Panc1 (cell line): ENCODE results near the gene CRYAB. TPM values are rescaled to one million over a fixed set of nuclear protein-coding genes. Genes with fewer than 3 reads are reported as not detected.

ENCODE experiments used
- ATAC-seq: fragments of 200-7000 bp; cut with Tn5 transposase; 2 replicates; pipeline ENCODE4 v1.9.1; 2020; ENCODE audit warnings: mild to moderate bottlenecking, moderate library complexity
- BruUV-seq: library from RNA; stranded (reverse); fragments of 400-500 nt; replicated peaks from 2 replicates; lab custom pipeline; 2021; lab: Mats Ljungman, UMichigan
- CTCF ChIA-PET: fragments of 300-600 bp; sonication (Branson Sonifier 250); formaldehyde crosslinking; loops from one replicate; lab custom pipeline; 2022; ENCODE audit warnings: antibody characterized with exemption; lab: Charles Lee
- POLR2A ChIA-PET: fragments of 300-600 bp; sonication (Branson Sonifier 250); formaldehyde crosslinking; loops from one replicate; lab custom pipeline; 2022; ENCODE audit warnings: antibody characterized with exemption; lab: Charles Lee
- DNase-seq: peaks from one replicate; pipeline ENCODE4 v3.0.0-alpha.2; 2010; ENCODE audit warnings: low read depth, low spot score
- H3K27ac ChIP-seq: 2 replicates; pipeline ENCODE4 v1.5.1; 2011; ENCODE audit warnings: mild to moderate bottlenecking, low read length, inconsistent platforms
- H3K27me3 ChIP-seq: fragments of 200-500 bp; sonication (Bioruptor generic); 2 replicates; pipeline ENCODE4 v1.6.0; 2014; ENCODE audit warnings: low read length, inconsistent platforms; ENCODE audit not compliant: control insufficient read depth, insufficient read depth
- H3K36me3 ChIP-seq: fragments of 200-500 bp; sonication (Bioruptor generic); 2 replicates; pipeline ENCODE4 v1.5.1; 2014; ENCODE audit warnings: inconsistent platforms, mild to moderate bottlenecking, low read length, moderate library complexity; ENCODE audit not compliant: control insufficient read depth, insufficient read depth
- H3K4me1 ChIP-seq: 2 replicates; pipeline ENCODE4 v1.5.1; 2011; ENCODE audit warnings: inconsistent platforms, mild to moderate bottlenecking, low read length, moderate library complexity; ENCODE audit not compliant: control insufficient read depth, insufficient read depth
- H3K4me3 ChIP-seq, 2 experiments: 2 replicates each; pipeline ENCODE4 v1.5.1; 2011 to 2012; ENCODE audit warnings: low read depth in 2 of 2, low read length in 2 of 2, mild to moderate bottlenecking in 2 of 2, inconsistent platforms in 1 of 2, moderate library complexity in 1 of 2
- H3K9me3 ChIP-seq: fragments of 200-500 bp; sonication (Bioruptor generic); 2 replicates; pipeline ENCODE4 v1.5.1; 2014; ENCODE audit warnings: low read depth, mild to moderate bottlenecking, inconsistent platforms, low read length, moderate library complexity; ENCODE audit not compliant: control insufficient read depth, insufficient read depth
- POLR2AphosphoS5 ChIP-seq: IDR thresholded peaks from 2 replicates; pipeline ENCODE4 v1.6.1; 2012; ENCODE audit warnings: mild to moderate bottlenecking, low read depth, low read length, moderate library complexity
- SIN3A ChIP-seq: IDR thresholded peaks from 2 replicates; pipeline ENCODE4 v1.6.1; 2012; ENCODE audit warnings: low read depth, mild to moderate bottlenecking, low read length, moderate library complexity, borderline replicate concordance; ENCODE audit not compliant: insufficient read depth
- TCF7L2 ChIP-seq: IDR thresholded peaks from 2 replicates; pipeline ENCODE4 v1.6.1; 2011; ENCODE audit warnings: mild to moderate bottlenecking, low read depth, low read length, inconsistent platforms
- in situ Hi-C: cut with HindIII; loops from 2 replicates; pipeline ENCODE4 v1.10.0; 2016; ENCODE audit warnings: low sequenced_read_pairs, low pct_unique_long_range_greater_than_20kb
- intact Hi-C: fragments of 100-400 bp; cut with micrococcal nuclease; formaldehyde crosslinking; loops from one replicate; pipeline ENCODE4 v1.10.0; 2022; ENCODE audit not compliant: unreplicated experiment
- total RNA-seq: library from RNA; stranded (reverse); gene quantifications from one replicate; pipeline ENCODE4 v1.2.1, GENCODE V29; 2021; ENCODE audit not compliant: unreplicated experiment
- TF ChIP-seq, protein P1 (sequence below), 2 experiments: IDR thresholded peaks; 2 replicates each; pipeline ENCODE4 v1.6.1; 2011 to 2012; ENCODE audit warnings: low read depth in 2 of 2, control low read depth in 1 of 2, low read length in 1 of 2, mild to moderate bottlenecking in 1 of 2, moderate library complexity in 1 of 2; ENCODE audit not compliant: insufficient read depth in 1 of 2
- TF ChIP-seq, protein P2 (sequence below): fragments of 450-650 bp; IDR thresholded peaks from 2 replicates; pipeline ENCODE4 v1.5.1; 2017; ENCODE audit warnings: mild to moderate bottlenecking

The CRYAB gene
- total RNA-seq, 1 experiment from 2014 or later: 0.59 TPM

DNA sequence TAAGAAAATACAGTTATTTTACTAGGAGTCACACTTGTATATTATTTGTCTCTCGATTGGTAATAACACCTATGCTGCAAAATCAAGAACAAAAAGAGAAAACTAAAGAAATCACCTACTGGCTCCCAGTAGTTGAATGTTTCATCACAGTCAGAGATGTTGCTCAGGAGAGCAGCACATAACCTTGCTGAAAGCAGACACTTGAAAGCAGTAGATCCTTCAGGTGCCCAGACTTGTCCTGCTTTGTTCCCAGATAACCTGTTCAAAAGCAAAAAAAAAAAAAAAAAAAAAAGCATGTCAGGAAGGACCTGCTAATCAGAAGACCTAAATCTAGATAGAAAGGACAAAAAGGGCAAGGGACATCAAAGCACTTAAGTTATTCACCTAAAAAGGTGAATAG is 41.5 kb downstream of the CRYAB start:
- no TSS peak for BruUV-seq
- no peak for ATAC-seq
- CTCF ChIA-PET: interaction anchor here (0.6 kb wide), 1 partner anchor 85 kb away, joined by 6 read pairs; no protein-coding TSS in a partner anchor
- Histone ChIP-seq H3K4me3 (no peak overlapping the region), H3K4me1 (peaks cover 13% of the 10 kb centered on the region), H3K9me3 (no peaks in the 10 kb centered on the region), H3K27ac (no peak overlapping the region), H3K27me3 (no peaks in the 10 kb centered on the region), H3K36me3 (peaks cover 6% of the 10 kb centered on the region)
- in situ Hi-C loops: no loop called here
- intact Hi-C loops: loop anchor here (10.0 kb wide), 1 partner anchor 115 kb away; no protein-coding TSS in a partner anchor
- no peak for DNase-seq
- no peak for TF ChIP-seq POLR2AphosphoS5
- no peak for TF ChIP-seq SIN3A
- TF ChIP-seq, protein P1, sequence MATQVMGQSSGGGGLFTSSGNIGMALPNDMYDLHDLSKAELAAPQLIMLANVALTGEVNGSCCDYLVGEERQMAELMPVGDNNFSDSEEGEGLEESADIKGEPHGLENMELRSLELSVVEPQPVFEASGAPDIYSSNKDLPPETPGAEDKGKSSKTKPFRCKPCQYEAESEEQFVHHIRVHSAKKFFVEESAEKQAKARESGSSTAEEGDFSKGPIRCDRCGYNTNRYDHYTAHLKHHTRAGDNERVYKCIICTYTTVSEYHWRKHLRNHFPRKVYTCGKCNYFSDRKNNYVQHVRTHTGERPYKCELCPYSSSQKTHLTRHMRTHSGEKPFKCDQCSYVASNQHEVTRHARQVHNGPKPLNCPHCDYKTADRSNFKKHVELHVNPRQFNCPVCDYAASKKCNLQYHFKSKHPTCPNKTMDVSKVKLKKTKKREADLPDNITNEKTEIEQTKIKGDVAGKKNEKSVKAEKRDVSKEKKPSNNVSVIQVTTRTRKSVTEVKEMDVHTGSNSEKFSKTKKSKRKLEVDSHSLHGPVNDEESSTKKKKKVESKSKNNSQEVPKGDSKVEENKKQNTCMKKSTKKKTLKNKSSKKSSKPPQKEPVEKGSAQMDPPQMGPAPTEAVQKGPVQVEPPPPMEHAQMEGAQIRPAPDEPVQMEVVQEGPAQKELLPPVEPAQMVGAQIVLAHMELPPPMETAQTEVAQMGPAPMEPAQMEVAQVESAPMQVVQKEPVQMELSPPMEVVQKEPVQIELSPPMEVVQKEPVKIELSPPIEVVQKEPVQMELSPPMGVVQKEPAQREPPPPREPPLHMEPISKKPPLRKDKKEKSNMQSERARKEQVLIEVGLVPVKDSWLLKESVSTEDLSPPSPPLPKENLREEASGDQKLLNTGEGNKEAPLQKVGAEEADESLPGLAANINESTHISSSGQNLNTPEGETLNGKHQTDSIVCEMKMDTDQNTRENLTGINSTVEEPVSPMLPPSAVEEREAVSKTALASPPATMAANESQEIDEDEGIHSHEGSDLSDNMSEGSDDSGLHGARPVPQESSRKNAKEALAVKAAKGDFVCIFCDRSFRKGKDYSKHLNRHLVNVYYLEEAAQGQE (IDR thresholded peaks at IDR 0.05; ENCODE audit: insufficient read depth in 1 of 2, low read depth in 2 of 2, low read length in 1 of 2): no peak
- TF ChIP-seq TCF7L2: no peak
- TF ChIP-seq, protein P2, sequence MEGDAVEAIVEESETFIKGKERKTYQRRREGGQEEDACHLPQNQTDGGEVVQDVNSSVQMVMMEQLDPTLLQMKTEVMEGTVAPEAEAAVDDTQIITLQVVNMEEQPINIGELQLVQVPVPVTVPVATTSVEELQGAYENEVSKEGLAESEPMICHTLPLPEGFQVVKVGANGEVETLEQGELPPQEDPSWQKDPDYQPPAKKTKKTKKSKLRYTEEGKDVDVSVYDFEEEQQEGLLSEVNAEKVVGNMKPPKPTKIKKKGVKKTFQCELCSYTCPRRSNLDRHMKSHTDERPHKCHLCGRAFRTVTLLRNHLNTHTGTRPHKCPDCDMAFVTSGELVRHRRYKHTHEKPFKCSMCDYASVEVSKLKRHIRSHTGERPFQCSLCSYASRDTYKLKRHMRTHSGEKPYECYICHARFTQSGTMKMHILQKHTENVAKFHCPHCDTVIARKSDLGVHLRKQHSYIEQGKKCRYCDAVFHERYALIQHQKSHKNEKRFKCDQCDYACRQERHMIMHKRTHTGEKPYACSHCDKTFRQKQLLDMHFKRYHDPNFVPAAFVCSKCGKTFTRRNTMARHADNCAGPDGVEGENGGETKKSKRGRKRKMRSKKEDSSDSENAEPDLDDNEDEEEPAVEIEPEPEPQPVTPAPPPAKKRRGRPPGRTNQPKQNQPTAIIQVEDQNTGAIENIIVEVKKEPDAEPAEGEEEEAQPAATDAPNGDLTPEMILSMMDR: no peak
- POLR2A ChIA-PET: interaction anchor here (0.8 to 1.3 kb wide), 2 partner anchors 8 to 57 kb away, joined by 3 to 6 read pairs; no protein-coding TSS in a partner anchor

DNA sequence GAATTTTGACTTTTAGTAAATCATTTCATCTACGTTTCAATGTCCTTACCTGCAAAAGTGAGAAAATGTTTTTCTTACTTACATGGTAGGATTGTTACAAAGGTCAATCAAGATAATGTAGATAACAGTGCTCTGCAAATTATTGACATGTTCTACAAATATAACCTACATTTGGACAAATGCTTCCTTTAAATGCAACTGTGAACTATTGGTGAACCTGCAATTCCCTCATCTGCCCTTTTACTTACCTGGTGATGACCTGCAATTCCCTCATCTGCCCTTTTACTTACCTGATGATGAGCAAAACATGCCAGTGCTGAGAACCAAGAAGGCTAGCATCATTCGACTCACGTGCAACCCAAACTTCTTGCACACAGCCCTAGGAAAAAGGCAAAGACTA is 51.3 kb downstream of the CRYAB start:
- no peak overlapping the region for H3K4me3 ChIP-seq
- H3K36me3 ChIP-seq: peaks cover 6% of the 10 kb centered on the region
- H3K27me3 ChIP-seq: no peaks in the 10 kb centered on the region
- DNase-seq (no peak), ATAC-seq (no peak)
- no peaks in the 10 kb centered on the region for H3K4me1 ChIP-seq
- TF ChIP-seq, protein P2: no peak
- TF ChIP-seq SIN3A (no peak), TCF7L2 (no peak), POLR2AphosphoS5 (no peak)
- TF ChIP-seq, protein P1 (IDR thresholded peaks at IDR 0.05; ENCODE audit: insufficient read depth in 1 of 2, low read depth in 2 of 2, low read length in 1 of 2): no peak
- intact Hi-C loops: no loop called here
- ChIA-PET POLR2A (no interaction called here), CTCF (no interaction called here)
- H3K27ac ChIP-seq: no peak overlapping the region
- no peaks in the 10 kb centered on the region for H3K9me3 ChIP-seq
- no TSS peak for BruUV-seq
- in situ Hi-C loops: no loop called here
